ENCODE data around the gene FGF18.

DNA sequence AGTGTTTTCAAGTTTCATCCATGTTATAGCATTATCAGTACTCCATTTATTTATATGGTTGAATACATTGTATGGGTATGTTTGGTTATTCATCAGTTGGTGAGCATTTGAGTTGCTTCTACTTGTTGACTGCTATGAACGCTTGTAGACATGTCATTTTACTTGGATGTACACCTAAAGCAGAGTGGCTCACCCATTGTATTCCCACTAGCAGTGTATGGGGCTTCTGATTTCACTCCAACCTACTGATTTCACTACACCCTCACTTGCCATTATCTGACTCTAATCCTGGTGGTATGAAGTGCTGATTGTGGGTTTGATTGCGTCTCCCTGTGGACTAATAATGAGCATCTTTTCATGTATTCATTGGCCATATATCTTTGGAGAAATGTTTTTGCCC is 22.3 kb upstream of the FGF18 start:
- TF ChIP-seq, protein P1, sequence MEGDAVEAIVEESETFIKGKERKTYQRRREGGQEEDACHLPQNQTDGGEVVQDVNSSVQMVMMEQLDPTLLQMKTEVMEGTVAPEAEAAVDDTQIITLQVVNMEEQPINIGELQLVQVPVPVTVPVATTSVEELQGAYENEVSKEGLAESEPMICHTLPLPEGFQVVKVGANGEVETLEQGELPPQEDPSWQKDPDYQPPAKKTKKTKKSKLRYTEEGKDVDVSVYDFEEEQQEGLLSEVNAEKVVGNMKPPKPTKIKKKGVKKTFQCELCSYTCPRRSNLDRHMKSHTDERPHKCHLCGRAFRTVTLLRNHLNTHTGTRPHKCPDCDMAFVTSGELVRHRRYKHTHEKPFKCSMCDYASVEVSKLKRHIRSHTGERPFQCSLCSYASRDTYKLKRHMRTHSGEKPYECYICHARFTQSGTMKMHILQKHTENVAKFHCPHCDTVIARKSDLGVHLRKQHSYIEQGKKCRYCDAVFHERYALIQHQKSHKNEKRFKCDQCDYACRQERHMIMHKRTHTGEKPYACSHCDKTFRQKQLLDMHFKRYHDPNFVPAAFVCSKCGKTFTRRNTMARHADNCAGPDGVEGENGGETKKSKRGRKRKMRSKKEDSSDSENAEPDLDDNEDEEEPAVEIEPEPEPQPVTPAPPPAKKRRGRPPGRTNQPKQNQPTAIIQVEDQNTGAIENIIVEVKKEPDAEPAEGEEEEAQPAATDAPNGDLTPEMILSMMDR (IDR thresholded peaks at IDR 0.05; ENCODE audit: low read depth, low read length), result no peak
- no peak for TF ChIP-seq EZH2phosphoT487 (IDR thresholded peaks at IDR 0.05; ENCODE audit: low read depth)
